Hepatocyte (in vitro differentiated cells): ENCODE results near the gene MTFR2.

Source experiments
- CTCF ChIP-seq: fragments of 200-600 bp; sonication (generic); IDR thresholded peaks from 2 replicates; pipeline ENCODE4 v1.5.1; 2016; ENCODE audit warnings: antibody characterized with exemption, mild to moderate bottlenecking; ENCODE audit not compliant: poor library complexity
- EZH2 ChIP-seq: fragments of 200-600 bp; sonication (generic); IDR thresholded peaks from 2 replicates; pipeline ENCODE4 v1.6.1; 2016; ENCODE audit warnings: antibody characterized with exemption, mild to moderate bottlenecking, borderline replicate concordance
- EZH2phosphoT487 ChIP-seq: fragments of 200-600 bp; sonication (generic); IDR thresholded peaks from one replicate; pipeline ENCODE4 v1.6.1; 2018; ENCODE audit warnings: antibody characterized with exemption, mild to moderate bottlenecking, low read depth, moderate library complexity; ENCODE audit not compliant: unreplicated experiment, severe bottlenecking

GRCh38 chr6:136213853-136214252 is 36.3 kb downstream of the MTFR2 start:
- no peak for TF ChIP-seq CTCF
- TF ChIP-seq EZH2 = no peak
- TF ChIP-seq EZH2phosphoT487 = no peak
